ENCODE measurements around the gene STAC.

DNA sequence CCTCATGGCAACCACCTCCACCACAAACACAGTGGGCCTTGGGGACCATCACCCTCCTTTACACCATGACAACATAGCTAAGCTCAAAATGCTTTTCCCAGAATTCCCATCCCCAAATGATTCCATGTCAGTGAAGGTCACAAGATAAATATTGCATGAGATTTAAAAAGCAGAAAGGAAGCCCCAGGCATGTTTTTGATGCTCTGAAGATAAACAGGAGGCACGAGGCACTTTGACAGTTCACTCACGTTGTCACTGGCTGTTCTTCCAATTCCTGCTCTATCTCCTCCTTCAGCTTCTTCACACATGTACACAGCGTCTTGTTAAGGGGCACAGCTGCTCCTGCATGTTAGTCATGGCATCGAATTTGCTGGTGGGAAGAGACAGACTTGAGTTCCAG is 180.4 kb downstream of the STAC start:
- TF ChIP-seq EP300 (IDR thresholded peaks at IDR 0.05; ENCODE audit: borderline replicate concordance in 1 of 2, control insufficient read depth in 1 of 2, low read depth in 2 of 2, low read length in 2 of 2) (no peak), NFIC (IDR thresholded peaks at IDR 0.05; ENCODE audit: low read depth, low read length) (no peak), SMARCA5 (IDR thresholded peaks at IDR 0.05) (no peak), POLR2AphosphoS5 (IDR thresholded peaks at IDR 0.05; ENCODE audit: low read length) (no peak), MAX (IDR thresholded peaks at IDR 0.05; ENCODE audit: low read depth, low read length) (no peak), CREM (IDR thresholded peaks at IDR 0.05; ENCODE audit: low read depth) (no peak), CREB1 (IDR thresholded peaks at IDR 0.05; ENCODE audit: low read depth) (no peak), MYC (IDR thresholded peaks at IDR 0.05; ENCODE audit: insufficient read depth, insufficient read length, insufficient replicate concordance, low read length, severe bottlenecking) (no peak), CTCF (IDR thresholded peaks at IDR 0.05 in 2 of 3, conservative IDR thresholded peaks at IDR 0.05 in 1 of 3; ENCODE audit: control insufficient read depth in 2 of 3, extremely low read depth in 1 of 3, insufficient read depth in 1 of 3, low read depth in 3 of 3, low read length in 3 of 3) (no peak), POLR2A (IDR thresholded peaks at IDR 0.05; ENCODE audit: low read depth, low read length) (no peak)
